Caco-2 (cell line): ENCODE results near the gene TAF11L9. TPM values are rescaled to one million over a fixed set of nuclear protein-coding genes. Genes with fewer than 3 reads are reported as not detected.
A peak's percentile ranks its signal among the peaks of the same experiment; 100 is the strongest.
"Not testable (repeated sequence)": the region's sequence is repeated elsewhere in the genome, so short reads cannot be mapped to it uniquely, and the experiment has no call there.

Experiments used
- BruUV-seq: library from RNA; stranded (reverse); fragments of 400-500 nt; replicated peaks from 2 replicates; lab custom pipeline; 2021; lab: Mats Ljungman, UMichigan
- CTCF ChIA-PET: fragments of 300-600 bp; sonication (Branson Sonifier 250); formaldehyde crosslinking; loops from one replicate; lab custom pipeline; 2022; ENCODE audit warnings: antibody characterized with exemption; lab: Charles Lee
- POLR2A ChIA-PET: fragments of 300-600 bp; sonication (Branson Sonifier 250); formaldehyde crosslinking; loops from one replicate; lab custom pipeline; 2022; ENCODE audit warnings: antibody characterized with exemption; lab: Charles Lee
- DNase-seq, 2 experiments: peaks; one replicate each; pipeline versions ENCODE4 v3.0.0 to v3.0.0-alpha.2; 2020 to 2022
- H3K27me3 ChIP-seq: replicated peaks from 2 replicates; pipeline ENCODE4 v1.6.0; 2011; ENCODE audit warnings: low read length; ENCODE audit not compliant: control insufficient read depth, insufficient read depth
- H3K36me3 ChIP-seq: 2 replicates; pipeline ENCODE4 v1.5.1; 2011; ENCODE audit warnings: low read length; ENCODE audit not compliant: control insufficient read depth, insufficient read depth
- H3K4me1 ChIP-seq: fragments of 250-450 bp; sonication (Bioruptor Pico); 2 replicates; pipeline ENCODE4 v1.5.1; 2020; ENCODE audit warnings: mild to moderate bottlenecking
- H3K4me3 ChIP-seq: 2 replicates; pipeline ENCODE4 v1.5.1; 2011; ENCODE audit warnings: low read depth, mild to moderate bottlenecking, control low read depth, low read length
- H3K9me3 ChIP-seq: fragments of 250-450 bp; sonication (Bioruptor Pico); 2 replicates; pipeline ENCODE4 v1.5.1; 2020; ENCODE audit warnings: mild to moderate bottlenecking, moderate library complexity
- H3K27ac Mint-ChIP-seq: one replicate; pipeline ENCODE4 v1.8.0; 2022; ENCODE audit warnings: mixed read lengths; ENCODE audit not compliant: unreplicated experiment
- H3K27me3 Mint-ChIP-seq: one replicate; pipeline ENCODE4 v1.8.0; 2022; ENCODE audit warnings: mixed read lengths; ENCODE audit not compliant: insufficient read depth, unreplicated experiment
- H3K36me3 Mint-ChIP-seq: one replicate; pipeline ENCODE4 v1.8.0; 2022; ENCODE audit warnings: mild to moderate bottlenecking, mixed read lengths; ENCODE audit not compliant: insufficient read depth, unreplicated experiment
- H3K4me1 Mint-ChIP-seq: one replicate; pipeline ENCODE4 v1.8.0; 2022; ENCODE audit warnings: low read depth, mixed read lengths; ENCODE audit not compliant: unreplicated experiment
- H3K4me3 Mint-ChIP-seq: one replicate; pipeline ENCODE4 v1.8.0; 2022; ENCODE audit warnings: mild to moderate bottlenecking, moderate library complexity, mixed read lengths; ENCODE audit not compliant: unreplicated experiment
- H3K9me3 Mint-ChIP-seq: one replicate; pipeline ENCODE4 v1.8.0; 2022; ENCODE audit warnings: mixed read lengths; ENCODE audit not compliant: unreplicated experiment
- CTCF ChIP-seq, 2 experiments: fragments of 200-600 bp in 1 of 2; IDR thresholded peaks; 1 replicate in 1 of 2; 2 replicates in 1 of 2; pipeline versions ENCODE4 v1.5.1 to v1.8.0; 2011 to 2022; ENCODE audit warnings: antibody characterized with exemption in 1 of 2, control low read depth in 1 of 2, inconsistent platforms in 1 of 2, low read depth in 1 of 2, low read length in 1 of 2, mild to moderate bottlenecking in 1 of 2, moderate library complexity in 1 of 2; ENCODE audit not compliant: insufficient read depth in 1 of 2, severe bottlenecking in 1 of 2, unreplicated experiment in 1 of 2
- intact Hi-C: fragments of 100-400 bp; cut with micrococcal nuclease; formaldehyde crosslinking; loops from one replicate; pipeline ENCODE4 v1.10.0; 2022; ENCODE audit not compliant: unreplicated experiment
- total RNA-seq: library from RNA; stranded (reverse); gene quantifications from 2 replicates; pipeline ENCODE4 v1.2.3, GENCODE V29; 2022

TAF11L9 gene
- total RNA-seq, 1 experiment from 2014 or later = not detected

GRCh38 chr5:17620627-17621026 is 26.4 kb upstream of the TAF11L9 start:
- H3K27me3 ChIP-seq = no peaks in the 10 kb centered on the region
- no peaks in the 10 kb centered on the region for H3K4me1 Mint-ChIP-seq
- no TSS peak for BruUV-seq
- no peak overlapping the region for H3K27ac Mint-ChIP-seq
- POLR2A ChIA-PET = no interaction called here
- no peak for DNase-seq
- no peaks in the 10 kb centered on the region for H3K36me3 ChIP-seq
- H3K9me3 ChIP-seq = no peaks in the 10 kb centered on the region
- H3K4me3 Mint-ChIP-seq = no peak overlapping the region
- no peaks in the 10 kb centered on the region for H3K27me3 Mint-ChIP-seq
- intact Hi-C loops = no loop called here
- CTCF ChIA-PET = no interaction called here
- H3K36me3 Mint-ChIP-seq = no peaks in the 10 kb centered on the region
- peak in 1 of 2 experiments; percentile 44 for TF ChIP-seq CTCF (IDR thresholded peaks at IDR 0.05; ENCODE audit: insufficient read depth in 1 of 2, low read depth in 1 of 2, low read length in 1 of 2, severe bottlenecking in 1 of 2, unreplicated experiment in 1 of 2)
- no peak overlapping the region for H3K4me3 ChIP-seq
- no peaks in the 10 kb centered on the region for H3K9me3 Mint-ChIP-seq
- no peaks in the 10 kb centered on the region for H3K4me1 ChIP-seq

- BruUV-seq = no TSS peak
- no peaks in the 10 kb centered on the region for H3K36me3 ChIP-seq
- H3K4me1 ChIP-seq = no peaks in the 10 kb centered on the region
- Mint-ChIP-seq H3K4me3 (no peak overlapping the region), H3K9me3 (no peaks in the 10 kb centered on the region), H3K4me1 (no peaks in the 10 kb centered on the region), H3K27me3 (no peaks in the 10 kb centered on the region), H3K36me3 (no peaks in the 10 kb centered on the region), H3K27ac (no peak overlapping the region)
- H3K4me3 ChIP-seq = no peak overlapping the region
- no peaks in the 10 kb centered on the region for H3K9me3 ChIP-seq
- CTCF ChIA-PET = interaction anchor here (0.6 kb wide), 1 partner anchor 1695 kb away, joined by 6 read pairs; no protein-coding TSS in a partner anchor
- no peaks in the 10 kb centered on the region for H3K27me3 ChIP-seq
- POLR2A ChIA-PET = no interaction called here
- intact Hi-C loops = no loop called here
- no peak for DNase-seq
- no peak for TF ChIP-seq CTCF (IDR thresholded peaks at IDR 0.05; ENCODE audit: insufficient read depth in 1 of 2, low read depth in 1 of 2, low read length in 1 of 2, severe bottlenecking in 1 of 2, unreplicated experiment in 1 of 2)
Measured at GRCh38 chr5:17619354-17619753, 25.2 kb upstream of the TAF11L9 start.

GRCh38 chr5:17614872-17615605 is 20.8 kb upstream of the TAF11L9 start:
- Mint-ChIP-seq H3K4me3 (no peak overlapping the region), H3K36me3 (no peaks in the 10 kb centered on the region), H3K27me3 (no peaks in the 10 kb centered on the region), H3K9me3 (no peaks in the 10 kb centered on the region), H3K27ac (no peak overlapping the region), H3K4me1 (no peaks in the 10 kb centered on the region)
- no peak for TF ChIP-seq CTCF (IDR thresholded peaks at IDR 0.05; ENCODE audit: insufficient read depth in 1 of 2, low read depth in 1 of 2, low read length in 1 of 2, severe bottlenecking in 1 of 2, unreplicated experiment in 1 of 2)
- H3K27me3 ChIP-seq = no peaks in the 10 kb centered on the region
- ChIA-PET POLR2A (no interaction called here), CTCF (no interaction called here)
- H3K4me1 ChIP-seq = no peaks in the 10 kb centered on the region
- no peak overlapping the region for H3K4me3 ChIP-seq
- no peaks in the 10 kb centered on the region for H3K36me3 ChIP-seq
- no peaks in the 10 kb centered on the region for H3K9me3 ChIP-seq
- no peak for DNase-seq
- BruUV-seq = no TSS peak
- intact Hi-C loops = no loop called here

- H3K27ac Mint-ChIP-seq, H3K27me3 Mint-ChIP-seq, BruUV-seq, DNase-seq, H3K9me3 ChIP-seq, H3K4me3 ChIP-seq, H3K36me3 Mint-ChIP-seq, CTCF ChIA-PET, H3K4me3 Mint-ChIP-seq, H3K27me3 ChIP-seq, H3K4me1 ChIP-seq, intact Hi-C loops, H3K36me3 ChIP-seq, H3K9me3 Mint-ChIP-seq, H3K4me1 Mint-ChIP-seq, POLR2A ChIA-PET: not testable (repeated sequence)
Measured at GRCh38 chr5:17610092-17610491, 15.9 kb upstream of the TAF11L9 start, which contains the start of gene TAF11L12. TAF11L12 (plus strand) TSS chr5:17610392.

GRCh38 chr5:17607461-17607860 is 13.3 kb upstream of the TAF11L9 start:
- POLR2A ChIA-PET, H3K27me3 ChIP-seq, H3K36me3 Mint-ChIP-seq, H3K9me3 Mint-ChIP-seq, H3K4me1 ChIP-seq, H3K9me3 ChIP-seq, H3K36me3 ChIP-seq, H3K4me3 Mint-ChIP-seq, H3K27me3 Mint-ChIP-seq, intact Hi-C loops, DNase-seq, BruUV-seq, H3K27ac Mint-ChIP-seq, H3K4me3 ChIP-seq, H3K4me1 Mint-ChIP-seq, CTCF ChIA-PET: not testable (repeated sequence)
